ENCODE data around the gene CACNB2. TPM values are rescaled to one million over a fixed set of nuclear protein-coding genes. Genes with fewer than 3 reads are reported as not detected.
A peak's percentile ranks its signal among the peaks of the same experiment; 100 is the strongest.

The CACNB2 gene
- total RNA-seq, 1 donor from 2014 or later = 0.43 TPM

GRCh38 chr10:18472977-18473376 is 332.8 kb downstream of the CACNB2 start:
- H3K4me1 Mint-ChIP-seq (ENCODE audit: unreplicated experiment) = no peaks in the 10 kb centered on the region
- no peaks in the 10 kb centered on the region for H3K9me3 Mint-ChIP-seq (ENCODE audit: unreplicated experiment)
- no peaks in the 10 kb centered on the region for H3K36me3 Mint-ChIP-seq (ENCODE audit: unreplicated experiment)
- no peak overlapping the region for H3K27ac Mint-ChIP-seq (ENCODE audit: unreplicated experiment)
- no peak overlapping the region for H3K4me3 Mint-ChIP-seq (ENCODE audit: unreplicated experiment)
- no peak for DNase-seq (ENCODE audit: extremely low spot score, unreplicated experiment)
- TF ChIP-seq CTCF (IDR thresholded peaks at IDR 0.05) = peak; percentile 24
- peaks cover 6% of the 10 kb centered on the region for H3K27me3 Mint-ChIP-seq (ENCODE audit: unreplicated experiment)

- Mint-ChIP-seq H3K27ac (ENCODE audit: unreplicated experiment) (no peak overlapping the region), H3K4me3 (ENCODE audit: unreplicated experiment) (no peak overlapping the region), H3K27me3 (ENCODE audit: unreplicated experiment) (peaks cover 6% of the 10 kb centered on the region), H3K36me3 (ENCODE audit: unreplicated experiment) (no peaks in the 10 kb centered on the region), H3K4me1 (ENCODE audit: unreplicated experiment) (no peaks in the 10 kb centered on the region), H3K9me3 (ENCODE audit: unreplicated experiment) (no peaks in the 10 kb centered on the region)
- TF ChIP-seq CTCF (IDR thresholded peaks at IDR 0.05) = no peak
- no peak for DNase-seq (ENCODE audit: extremely low spot score, unreplicated experiment)
These were observed 333.3 kb downstream of the CACNB2 start for GRCh38 chr10:18473424-18474117.

GRCh38 chr10:18474118-18474455 is 333.9 kb downstream of the CACNB2 start:
- Mint-ChIP-seq H3K4me1 (ENCODE audit: unreplicated experiment) (no peaks in the 10 kb centered on the region), H3K27me3 (ENCODE audit: unreplicated experiment) (peaks cover 6% of the 10 kb centered on the region), H3K27ac (ENCODE audit: unreplicated experiment) (no peak overlapping the region), H3K36me3 (ENCODE audit: unreplicated experiment) (no peaks in the 10 kb centered on the region), H3K9me3 (ENCODE audit: unreplicated experiment) (no peaks in the 10 kb centered on the region), H3K4me3 (ENCODE audit: unreplicated experiment) (no peak overlapping the region)
- TF ChIP-seq CTCF (IDR thresholded peaks at IDR 0.05) = no peak
- DNase-seq (ENCODE audit: extremely low spot score, unreplicated experiment) = no peak

GRCh38 chr10:18476076-18476647 is 335.9 kb downstream of the CACNB2 start:
- Mint-ChIP-seq H3K4me3 (ENCODE audit: unreplicated experiment) (no peak overlapping the region), H3K27ac (ENCODE audit: unreplicated experiment) (no peak overlapping the region), H3K9me3 (ENCODE audit: unreplicated experiment) (no peaks in the 10 kb centered on the region), H3K36me3 (ENCODE audit: unreplicated experiment) (no peaks in the 10 kb centered on the region), H3K4me1 (ENCODE audit: unreplicated experiment) (no peaks in the 10 kb centered on the region), H3K27me3 (ENCODE audit: unreplicated experiment) (peaks cover 9% of the 10 kb centered on the region)
- TF ChIP-seq CTCF (IDR thresholded peaks at IDR 0.05) = no peak
- DNase-seq (ENCODE audit: extremely low spot score, unreplicated experiment) = no peak

GRCh38 chr10:18478354-18478753 is 338.1 kb downstream of the CACNB2 start:
- no peak overlapping the region for H3K27ac Mint-ChIP-seq (ENCODE audit: unreplicated experiment)
- H3K4me3 Mint-ChIP-seq (ENCODE audit: unreplicated experiment) = no peak overlapping the region
- no peak for DNase-seq (ENCODE audit: extremely low spot score, unreplicated experiment)
- no peaks in the 10 kb centered on the region for H3K36me3 Mint-ChIP-seq (ENCODE audit: unreplicated experiment)
- no peaks in the 10 kb centered on the region for H3K9me3 Mint-ChIP-seq (ENCODE audit: unreplicated experiment)
- H3K27me3 Mint-ChIP-seq (ENCODE audit: unreplicated experiment) = peaks cover 5% of the 10 kb centered on the region
- H3K4me1 Mint-ChIP-seq (ENCODE audit: unreplicated experiment) = no peaks in the 10 kb centered on the region
- no peak for TF ChIP-seq CTCF (IDR thresholded peaks at IDR 0.05)
